ENCODE measurements around the gene KRTAP4-12. TPM values are rescaled to one million over a fixed set of nuclear protein-coding genes. Genes with fewer than 3 reads are reported as not detected.
"Not testable (repeated sequence)": the region's sequence is repeated elsewhere in the genome, so short reads cannot be mapped to it uniquely, and the experiment has no call there.

The KRTAP4-12 gene
- polyA plus RNA-seq, 3 donors: not detected

- Mint-ChIP-seq H3K36me3 (no peaks in the 10 kb centered on the region), H3K9me3 (peaks cover 0 to 14% (median 7%) of the 10 kb centered on the region in 7 donors), H3K4me3 (no peak overlapping the region), H3K4me1 (peaks cover 5% of the 10 kb centered on the region), H3K27ac (no peak overlapping the region), H3K27me3 (ENCODE audit: low read depth in 3 of 3) (peaks cover 0 to 5% (median 0%) of the 10 kb centered on the region in 3 donors)
- DNase-seq: no peak
- H3K4me3 ChIP-seq (replicated peaks in 1 of 3; ENCODE audit: low read depth in 2 of 3, low read length in 3 of 3): no peak overlapping the region
- no peaks in the 10 kb centered on the region for H4K20me1 ChIP-seq (ENCODE audit: insufficient read depth, low read length)
- peaks cover 3 to 8% of the 10 kb centered on the region in 2 donors for H3K9me3 ChIP-seq (replicated peaks in 1 of 2; ENCODE audit: control insufficient read depth in 1 of 2, insufficient read depth in 1 of 2, low read length in 2 of 2)
- WGBS (ENCODE audit: insufficient coverage): 95% methylated on average over 4 of the region's 7 CpGs
- no peak for TF ChIP-seq CTCF (IDR thresholded peaks at IDR 0.05)
- H3K27ac ChIP-seq (ENCODE audit: low read depth in 1 of 2, low read length in 2 of 2): no peak overlapping the region
- H3K36me3 ChIP-seq (replicated peaks in 1 of 2; ENCODE audit: control insufficient read depth in 1 of 2, insufficient read depth in 2 of 2, low read length in 2 of 2): no peaks in the 10 kb centered on the region
- intact Hi-C loops (cut with micrococcal nuclease): no loop called here
- H3K4me1 ChIP-seq (ENCODE audit: control insufficient read depth in 1 of 2, insufficient read depth in 2 of 2, low read length in 2 of 2): no peaks in the 10 kb centered on the region
- no peak overlapping the region for H2AFZ ChIP-seq (ENCODE audit: insufficient read depth, low read depth, low read length, poor library complexity, severe bottlenecking)
- H3K4me2 ChIP-seq (replicated peaks; ENCODE audit: extremely low read depth, low read length, poor library complexity, severe bottlenecking): no peak overlapping the region
- no peaks in the 10 kb centered on the region for H3K27me3 ChIP-seq (ENCODE audit: control insufficient read depth in 2 of 2, insufficient read depth in 2 of 2, low read length in 2 of 2)
- no peaks in the 10 kb centered on the region for H3K79me2 ChIP-seq (ENCODE audit: insufficient read depth, low read length)
- no peak overlapping the region for H3K9ac ChIP-seq (ENCODE audit: insufficient read depth, low read length, poor library complexity, severe bottlenecking)
These were observed 27.9 kb downstream of the KRTAP4-12 start for GRCh38 chr17:41096055-41096454.

- H3K4me2 ChIP-seq (replicated peaks; ENCODE audit: extremely low read depth, low read length, poor library complexity, severe bottlenecking); H3K4me3 ChIP-seq (replicated peaks in 1 of 3; ENCODE audit: low read depth in 2 of 3, low read length in 3 of 3); H2AFZ ChIP-seq (ENCODE audit: insufficient read depth, low read depth, low read length, poor library complexity, severe bottlenecking); H3K27ac Mint-ChIP-seq; H4K20me1 ChIP-seq (ENCODE audit: insufficient read depth, low read length); H3K36me3 Mint-ChIP-seq; H3K4me1 ChIP-seq (ENCODE audit: control insufficient read depth in 1 of 2, insufficient read depth in 2 of 2, low read length in 2 of 2); H3K27me3 ChIP-seq (ENCODE audit: control insufficient read depth in 2 of 2, insufficient read depth in 2 of 2, low read length in 2 of 2); H3K36me3 ChIP-seq (replicated peaks in 1 of 2; ENCODE audit: control insufficient read depth in 1 of 2, insufficient read depth in 2 of 2, low read length in 2 of 2); H3K4me1 Mint-ChIP-seq; H3K9ac ChIP-seq (ENCODE audit: insufficient read depth, low read length, poor library complexity, severe bottlenecking); intact Hi-C loops (cut with micrococcal nuclease); H3K27me3 Mint-ChIP-seq (ENCODE audit: low read depth in 3 of 3); H3K27ac ChIP-seq (ENCODE audit: low read depth in 1 of 2, low read length in 2 of 2); DNase-seq; H3K4me3 Mint-ChIP-seq; H3K79me2 ChIP-seq (ENCODE audit: insufficient read depth, low read length); H3K9me3 ChIP-seq (replicated peaks in 1 of 2; ENCODE audit: control insufficient read depth in 1 of 2, insufficient read depth in 1 of 2, low read length in 2 of 2): not testable (repeated sequence)
- whole genome bisulfite sequencing (ENCODE audit: insufficient coverage): no CpG with 5 or more reads among the region's 4 CpGs
- H3K9me3 Mint-ChIP-seq: peaks cover 0 to 12% (median 7%) of the 10 kb centered on the region in 7 donors
These were observed 35.1 kb downstream of the KRTAP4-12 start for GRCh38 chr17:41088760-41089352.

GRCh38 chr17:41084100-41084856, 39.7 kb downstream of the KRTAP4-12 start, which contains the start of gene KRTAP4-7:
Gene KRTAP4-7, plus strand, starts transcription at chr17:41084150. Its CDS starts 57 bp downstream, at chr17:41084207.
- H3K4me1 Mint-ChIP-seq; H3K4me2 ChIP-seq (replicated peaks; ENCODE audit: extremely low read depth, low read length, poor library complexity, severe bottlenecking): not testable (repeated sequence)
- 90% methylated on average over 9 of the region's 14 CpGs for WGBS (ENCODE audit: insufficient coverage)

GRCh38 chr17:41083427-41083826, 40.6 kb downstream of the KRTAP4-12 start:
- H3K36me3 ChIP-seq (replicated peaks in 1 of 2; ENCODE audit: control insufficient read depth in 1 of 2, insufficient read depth in 2 of 2, low read length in 2 of 2): not testable (repeated sequence)

More at GRCh38 chr17:41084100-41084856, 39.7 kb downstream of the KRTAP4-12 start, which contains the start of gene KRTAP4-7:
- H3K27ac Mint-ChIP-seq; H3K36me3 Mint-ChIP-seq; intact Hi-C loops (cut with micrococcal nuclease); H3K27ac ChIP-seq (ENCODE audit: low read depth in 1 of 2, low read length in 2 of 2); H4K20me1 ChIP-seq (ENCODE audit: insufficient read depth, low read length); H3K4me1 ChIP-seq (ENCODE audit: control insufficient read depth in 1 of 2, insufficient read depth in 2 of 2, low read length in 2 of 2); H3K79me2 ChIP-seq (ENCODE audit: insufficient read depth, low read length); H3K9ac ChIP-seq (ENCODE audit: insufficient read depth, low read length, poor library complexity, severe bottlenecking); H3K4me3 ChIP-seq (replicated peaks in 1 of 3; ENCODE audit: low read depth in 2 of 3, low read length in 3 of 3); H2AFZ ChIP-seq (ENCODE audit: insufficient read depth, low read depth, low read length, poor library complexity, severe bottlenecking); H3K9me3 ChIP-seq (replicated peaks in 1 of 2; ENCODE audit: control insufficient read depth in 1 of 2, insufficient read depth in 1 of 2, low read length in 2 of 2); H3K36me3 ChIP-seq (replicated peaks in 1 of 2; ENCODE audit: control insufficient read depth in 1 of 2, insufficient read depth in 2 of 2, low read length in 2 of 2); H3K4me3 Mint-ChIP-seq; H3K27me3 Mint-ChIP-seq (ENCODE audit: low read depth in 3 of 3); DNase-seq; H3K9me3 Mint-ChIP-seq; H3K27me3 ChIP-seq (ENCODE audit: control insufficient read depth in 2 of 2, insufficient read depth in 2 of 2, low read length in 2 of 2): not testable (repeated sequence)

More at GRCh38 chr17:41083427-41083826, 40.6 kb downstream of the KRTAP4-12 start:
- H3K79me2 ChIP-seq (ENCODE audit: insufficient read depth, low read length); H3K9me3 ChIP-seq (replicated peaks in 1 of 2; ENCODE audit: control insufficient read depth in 1 of 2, insufficient read depth in 1 of 2, low read length in 2 of 2); H2AFZ ChIP-seq (ENCODE audit: insufficient read depth, low read depth, low read length, poor library complexity, severe bottlenecking); DNase-seq; H4K20me1 ChIP-seq (ENCODE audit: insufficient read depth, low read length); H3K27ac ChIP-seq (ENCODE audit: low read depth in 1 of 2, low read length in 2 of 2); H3K9ac ChIP-seq (ENCODE audit: insufficient read depth, low read length, poor library complexity, severe bottlenecking); H3K27me3 ChIP-seq (ENCODE audit: control insufficient read depth in 2 of 2, insufficient read depth in 2 of 2, low read length in 2 of 2); H3K4me1 Mint-ChIP-seq; intact Hi-C loops (cut with micrococcal nuclease); H3K4me1 ChIP-seq (ENCODE audit: control insufficient read depth in 1 of 2, insufficient read depth in 2 of 2, low read length in 2 of 2); H3K4me3 Mint-ChIP-seq; H3K4me2 ChIP-seq (replicated peaks; ENCODE audit: extremely low read depth, low read length, poor library complexity, severe bottlenecking); H3K4me3 ChIP-seq (replicated peaks in 1 of 3; ENCODE audit: low read depth in 2 of 3, low read length in 3 of 3); H3K9me3 Mint-ChIP-seq; H3K27me3 Mint-ChIP-seq (ENCODE audit: low read depth in 3 of 3); H3K36me3 Mint-ChIP-seq; H3K27ac Mint-ChIP-seq: not testable (repeated sequence)
- WGBS (ENCODE audit: insufficient coverage): no CpG with 5 or more reads among the region's 2 CpGs

Data from CD14-positive monocyte (primary cell).